Stimulated activated CD8-positive, alpha-beta memory T cell treated with anti-CD3 and anti-CD28 coated beads, Interleukin-2, amount 100 ng/mL, for 48 hours (primary cell): ENCODE data around the gene LILRB2.
A peak's percentile ranks its signal among the peaks of the same experiment; 100 is the strongest.
"Not testable (repeated sequence)": the region's sequence is repeated elsewhere in the genome, so short reads cannot be mapped to it uniquely, and the experiment has no call there.

Experiments
- DNase-seq, 2 donors: peaks; one replicate each; pipeline ENCODE4 v3.0.0-alpha.2; 2020; ENCODE audit warnings: low read depth in 2 of 2

LILRB2 gene

GRCh38 chr19:54281007-54281728, at the start of gene LILRB2:
LILRB2 (minus strand) TSS chr19:54281110; CDS start chr19:54280496, 614 bp downstream.
- DNase-seq = no peak

GRCh38 chr19:54329476-54330165, 48.7 kb upstream of the LILRB2 start:
- DNase-seq = no peak

- not testable (repeated sequence) for DNase-seq
Measured at GRCh38 chr19:54328781-54329180, 47.9 kb upstream of the LILRB2 start.

- no peak for DNase-seq
Measured at GRCh38 chr19:54325631-54326030, 44.7 kb upstream of the LILRB2 start.

- peak in 1 of 2 donors; percentile 16 for DNase-seq
Measured at GRCh38 chr19:54325194-54325621, 44.3 kb upstream of the LILRB2 start.

GRCh38 chr19:54324071-54324470, 43.2 kb upstream of the LILRB2 start:
- DNase-seq = no peak

GRCh38 chr19:54322934-54323333, 42.0 kb upstream of the LILRB2 start:
- not testable (repeated sequence) for DNase-seq

GRCh38 chr19:54322295-54322694, 41.4 kb upstream of the LILRB2 start:
- not testable (repeated sequence) for DNase-seq

- no peak for DNase-seq
Measured at GRCh38 chr19:54319892-54320670, 39.2 kb upstream of the LILRB2 start.

- DNase-seq = no peak
Measured at GRCh38 chr19:54319049-54319448, 38.1 kb upstream of the LILRB2 start.

GRCh38 chr19:54317965-54318240, 37.0 kb upstream of the LILRB2 start:
- no peak for DNase-seq

- DNase-seq = no peak
Measured at GRCh38 chr19:54317108-54317964, 36.4 kb upstream of the LILRB2 start.

GRCh38 chr19:54316746-54317107, 35.8 kb upstream of the LILRB2 start:
- no peak for DNase-seq

- no peak for DNase-seq
Measured at GRCh38 chr19:54315956-54316355, 35.0 kb upstream of the LILRB2 start.

- DNase-seq = no peak
Measured at GRCh38 chr19:54312436-54313377, 31.8 kb upstream of the LILRB2 start, which contains the start of gene LILRA5. LILRA5 (minus strand) TSS chr19:54313166; CDS start chr19:54313019, 147 bp downstream.

GRCh38 chr19:54312011-54312410, 31.1 kb upstream of the LILRB2 start:
- no peak for DNase-seq

GRCh38 chr19:54311486-54311885, 30.6 kb upstream of the LILRB2 start:
- no peak for DNase-seq

- DNase-seq = no peak
Measured at GRCh38 chr19:54310543-54310942, 29.6 kb upstream of the LILRB2 start.

- DNase-seq = no peak
Measured at GRCh38 chr19:54309811-54310210, 28.9 kb upstream of the LILRB2 start.

- DNase-seq = no peak
Measured at GRCh38 chr19:54307389-54308020, 26.6 kb upstream of the LILRB2 start.
